ENCODE measurements around the gene GATB.

GRCh38 chr4:151766691-151767090 lies 5.9 kb upstream of the GATB start:
- no peak for TF ChIP-seq CTCF (IDR thresholded peaks at IDR 0.05)
- no peak for TF ChIP-seq POLR2A (IDR thresholded peaks at IDR 0.05)

All from adrenal gland (tissue), 5 donors.